ENCODE data around the gene C19orf85. TPM values are rescaled to one million over a fixed set of nuclear protein-coding genes. Genes with fewer than 3 reads are reported as not detected.

The C19orf85 gene
- total RNA-seq, 1 experiment from 2014 or later, result not detected

GRCh38 chr19:55486971-55487923 lies 22.7 kb upstream of the C19orf85 start:
- no TSS peak for BruUV-seq (replicated peaks)
- Mint-ChIP-seq H3K4me3 (ENCODE audit: unreplicated experiment) (no peak overlapping the region), H3K27ac (ENCODE audit: unreplicated experiment) (no peak overlapping the region), H3K36me3 (ENCODE audit: insufficient read depth, unreplicated experiment) (peaks cover 30% of the 10 kb centered on the region), H3K9me3 (ENCODE audit: unreplicated experiment) (no peaks in the 10 kb centered on the region), H3K27me3 (ENCODE audit: insufficient read depth, unreplicated experiment) (no peaks in the 10 kb centered on the region), H3K4me1 (ENCODE audit: low read depth, unreplicated experiment) (peaks cover 7% of the 10 kb centered on the region)
- H3K4me3 ChIP-seq (ENCODE audit: low read depth, low read length), result no peak overlapping the region
- peak in 1 of 2 experiments; percentile 51 for DNase-seq
- ChIA-PET POLR2A (interaction anchor here (1.0 to 1.3 kb wide), 2 partner anchors 10 to 11 kb away, joined by 4 to 5 read pairs; partner anchors contain the start of gene ZNF628), CTCF (interaction anchor here (1.3 kb wide), 1 partner anchor 17 kb away, joined by 6 read pairs; no protein-coding TSS in a partner anchor)
- H3K4me1 ChIP-seq, result 0 out of 2 replicates have a peak, but pooled peaks cover 3% of the 10 kb centered on the region
- H3K27me3 ChIP-seq (replicated peaks; ENCODE audit: control insufficient read depth, insufficient read depth, low read length), result no peaks in the 10 kb centered on the region
- intact Hi-C loops (cut with micrococcal nuclease; ENCODE audit: unreplicated experiment), result no loop called here
- TF ChIP-seq, protein P1, sequence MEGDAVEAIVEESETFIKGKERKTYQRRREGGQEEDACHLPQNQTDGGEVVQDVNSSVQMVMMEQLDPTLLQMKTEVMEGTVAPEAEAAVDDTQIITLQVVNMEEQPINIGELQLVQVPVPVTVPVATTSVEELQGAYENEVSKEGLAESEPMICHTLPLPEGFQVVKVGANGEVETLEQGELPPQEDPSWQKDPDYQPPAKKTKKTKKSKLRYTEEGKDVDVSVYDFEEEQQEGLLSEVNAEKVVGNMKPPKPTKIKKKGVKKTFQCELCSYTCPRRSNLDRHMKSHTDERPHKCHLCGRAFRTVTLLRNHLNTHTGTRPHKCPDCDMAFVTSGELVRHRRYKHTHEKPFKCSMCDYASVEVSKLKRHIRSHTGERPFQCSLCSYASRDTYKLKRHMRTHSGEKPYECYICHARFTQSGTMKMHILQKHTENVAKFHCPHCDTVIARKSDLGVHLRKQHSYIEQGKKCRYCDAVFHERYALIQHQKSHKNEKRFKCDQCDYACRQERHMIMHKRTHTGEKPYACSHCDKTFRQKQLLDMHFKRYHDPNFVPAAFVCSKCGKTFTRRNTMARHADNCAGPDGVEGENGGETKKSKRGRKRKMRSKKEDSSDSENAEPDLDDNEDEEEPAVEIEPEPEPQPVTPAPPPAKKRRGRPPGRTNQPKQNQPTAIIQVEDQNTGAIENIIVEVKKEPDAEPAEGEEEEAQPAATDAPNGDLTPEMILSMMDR (IDR thresholded peaks at IDR 0.05; ENCODE audit: insufficient read depth in 1 of 2, low read depth in 1 of 2, low read length in 1 of 2, severe bottlenecking in 1 of 2, unreplicated experiment in 1 of 2), result no peak
- H3K9me3 ChIP-seq, result no peaks in the 10 kb centered on the region
- H3K36me3 ChIP-seq (ENCODE audit: control insufficient read depth, insufficient read depth, low read length), result no peaks in the 10 kb centered on the region; the same call in 1 of the 2 replicates

- intact Hi-C loops (cut with micrococcal nuclease; ENCODE audit: unreplicated experiment), result no loop called here
- CTCF ChIA-PET, result interaction anchor here (1.3 to 2.6 kb wide), 2 partner anchors 18 kb away, joined by 6 to 19 read pairs; no protein-coding TSS in a partner anchor
- Mint-ChIP-seq H3K36me3 (ENCODE audit: insufficient read depth, unreplicated experiment) (peaks cover 30% of the 10 kb centered on the region), H3K27ac (ENCODE audit: unreplicated experiment) (peak overlapping the region; percentile 73), H3K27me3 (ENCODE audit: insufficient read depth, unreplicated experiment) (no peaks in the 10 kb centered on the region), H3K4me3 (ENCODE audit: unreplicated experiment) (peak overlapping the region; percentile 76), H3K4me1 (ENCODE audit: low read depth, unreplicated experiment) (peaks cover 7% of the 10 kb centered on the region), H3K9me3 (ENCODE audit: unreplicated experiment) (no peaks in the 10 kb centered on the region)
- no peaks in the 10 kb centered on the region for H3K27me3 ChIP-seq (replicated peaks; ENCODE audit: control insufficient read depth, insufficient read depth, low read length)
- no TSS peak for BruUV-seq (replicated peaks)
- H3K36me3 ChIP-seq (ENCODE audit: control insufficient read depth, insufficient read depth, low read length), result no peaks in the 10 kb centered on the region; the same call in 1 of the 2 replicates
- H3K4me3 ChIP-seq (ENCODE audit: low read depth, low read length), result no peak overlapping the region
- POLR2A ChIA-PET, result interaction anchor here (1.3 kb wide), 1 partner anchor 10 kb away, joined by 4 read pairs; no protein-coding TSS in a partner anchor
- DNase-seq, result no peak
- 0 out of 2 replicates have a peak, but pooled peaks cover 3% of the 10 kb centered on the region for H3K4me1 ChIP-seq
- H3K9me3 ChIP-seq, result no peaks in the 10 kb centered on the region
- TF ChIP-seq, protein P1 (IDR thresholded peaks at IDR 0.05; ENCODE audit: insufficient read depth in 1 of 2, low read depth in 1 of 2, low read length in 1 of 2, severe bottlenecking in 1 of 2, unreplicated experiment in 1 of 2), result no peak
Measured at GRCh38 chr19:55486043-55486970, 21.8 kb upstream of the C19orf85 start.
